ENCODE data around the gene PAQR8.

GRCh38 chr6:52393780-52394179 lies 31.8 kb downstream of the PAQR8 start:
- no peak for TF ChIP-seq CTCF (IDR thresholded peaks at IDR 0.05; ENCODE audit: insufficient read depth, low read depth, low read length)
- TF ChIP-seq EZH2 (IDR thresholded peaks at IDR 0.05; ENCODE audit: insufficient read depth, low read length), result no peak
